ENCODE data around the gene FOXP4.
"Not testable (repeated sequence)": the region's sequence is repeated elsewhere in the genome, so short reads cannot be mapped to it uniquely, and the experiment has no call there.

DNA sequence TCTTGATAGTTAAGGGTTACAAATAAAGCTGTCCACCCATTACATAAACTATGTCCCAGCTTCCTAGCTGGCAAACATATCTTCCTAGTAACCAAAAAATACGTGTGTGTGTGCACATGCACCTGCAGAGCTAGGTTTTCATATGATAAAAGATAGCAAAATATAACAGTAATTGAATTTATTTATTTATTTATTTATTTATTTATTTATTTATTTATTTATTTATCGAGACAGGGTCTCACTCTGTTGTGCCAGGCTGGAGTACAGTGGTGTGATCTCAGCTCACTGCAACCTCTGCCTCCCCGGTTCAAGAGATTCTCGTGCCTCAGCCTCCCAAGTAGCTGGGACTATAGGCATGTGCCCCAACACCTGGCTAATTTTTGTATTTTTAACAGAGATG, 73.0 kb downstream of the FOXP4 start:
- TF ChIP-seq, protein P1, sequence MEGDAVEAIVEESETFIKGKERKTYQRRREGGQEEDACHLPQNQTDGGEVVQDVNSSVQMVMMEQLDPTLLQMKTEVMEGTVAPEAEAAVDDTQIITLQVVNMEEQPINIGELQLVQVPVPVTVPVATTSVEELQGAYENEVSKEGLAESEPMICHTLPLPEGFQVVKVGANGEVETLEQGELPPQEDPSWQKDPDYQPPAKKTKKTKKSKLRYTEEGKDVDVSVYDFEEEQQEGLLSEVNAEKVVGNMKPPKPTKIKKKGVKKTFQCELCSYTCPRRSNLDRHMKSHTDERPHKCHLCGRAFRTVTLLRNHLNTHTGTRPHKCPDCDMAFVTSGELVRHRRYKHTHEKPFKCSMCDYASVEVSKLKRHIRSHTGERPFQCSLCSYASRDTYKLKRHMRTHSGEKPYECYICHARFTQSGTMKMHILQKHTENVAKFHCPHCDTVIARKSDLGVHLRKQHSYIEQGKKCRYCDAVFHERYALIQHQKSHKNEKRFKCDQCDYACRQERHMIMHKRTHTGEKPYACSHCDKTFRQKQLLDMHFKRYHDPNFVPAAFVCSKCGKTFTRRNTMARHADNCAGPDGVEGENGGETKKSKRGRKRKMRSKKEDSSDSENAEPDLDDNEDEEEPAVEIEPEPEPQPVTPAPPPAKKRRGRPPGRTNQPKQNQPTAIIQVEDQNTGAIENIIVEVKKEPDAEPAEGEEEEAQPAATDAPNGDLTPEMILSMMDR (conservative IDR thresholded peaks at IDR 0.05; ENCODE audit: low read length), result not testable (repeated sequence)
- not testable (repeated sequence) for TF ChIP-seq EZH2phosphoT487 (IDR thresholded peaks at IDR 0.05; ENCODE audit: borderline replicate concordance, low read depth, low read length)

Measured in OCI-LY7 (cell line).